Chondrocyte (in vitro differentiated cells): ENCODE results near the gene TMIE. TPM values are rescaled to one million over a fixed set of nuclear protein-coding genes. Genes with fewer than 3 reads are reported as not detected.

ENCODE experiments used
- DNase-seq: peaks from one replicate; pipeline ENCODE4 v3.0.0; 2021; ENCODE audit warnings: mixed read lengths, low spot score
- H3K27ac Mint-ChIP-seq: one replicate; pipeline ENCODE4 v1.8.0; 2021; ENCODE audit warnings: mild to moderate bottlenecking, moderate library complexity, mixed read lengths; ENCODE audit not compliant: unreplicated experiment
- H3K27me3 Mint-ChIP-seq: 2 replicates; pipeline ENCODE4 v1.8.0; 2021; ENCODE audit warnings: low read depth, mixed read lengths
- H3K36me3 Mint-ChIP-seq: 2 replicates; pipeline ENCODE4 v1.8.0; 2021; ENCODE audit warnings: low read depth, mixed read lengths
- H3K4me1 Mint-ChIP-seq: 2 replicates; pipeline ENCODE4 v1.8.0; 2021; ENCODE audit warnings: low read depth, mild to moderate bottlenecking, mixed read lengths
- H3K4me3 Mint-ChIP-seq: one replicate; pipeline ENCODE4 v1.8.0; 2021; ENCODE audit warnings: mild to moderate bottlenecking, moderate library complexity, mixed read lengths; ENCODE audit not compliant: unreplicated experiment
- H3K9me3 Mint-ChIP-seq: 2 replicates; pipeline ENCODE4 v1.8.0; 2021; ENCODE audit warnings: low read depth, mixed read lengths
- CTCF ChIP-seq: fragments of 200-600 bp; sonication (generic); IDR thresholded peaks from 2 replicates; pipeline ENCODE4 v1.5.0; 2021; ENCODE audit warnings: antibody characterized with exemption, mild to moderate bottlenecking, moderate library complexity
- total RNA-seq: library from RNA; stranded (reverse); gene quantifications from 3 replicates; pipeline ENCODE4 v1.2.1, GENCODE V29; 2021

TMIE gene
- total RNA-seq, 1 donor from 2014 or later, result 0.25 TPM

DNA sequence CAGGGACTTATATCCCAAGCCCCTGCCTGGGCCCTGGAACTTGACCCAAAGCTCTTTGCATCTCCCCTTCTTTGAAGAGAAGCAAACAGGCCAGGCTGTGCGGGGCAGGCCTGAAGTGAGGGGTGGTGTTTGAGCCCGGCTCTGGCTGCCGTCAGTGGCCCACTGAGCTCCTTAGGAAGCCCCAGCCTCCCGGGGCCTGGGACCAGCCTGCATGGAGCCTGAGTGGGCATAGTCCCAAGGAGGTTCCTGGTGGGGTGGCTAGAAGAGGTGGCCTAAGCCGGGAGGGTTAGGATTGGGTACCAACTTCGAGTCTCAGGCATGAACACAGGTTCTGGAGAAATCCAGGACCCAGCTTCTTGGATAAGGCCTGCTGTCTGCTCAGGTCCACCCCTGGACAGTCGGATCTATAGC, 6.4 kb downstream of the TMIE start:
- DNase-seq, result no peak
- Mint-ChIP-seq H3K4me3 (no peak overlapping the region), H3K4me1 (peaks cover 10% of the 10 kb centered on the region), H3K27me3 (peaks cover 2% of the 10 kb centered on the region), H3K36me3 (no peaks in the 10 kb centered on the region), H3K9me3 (no peaks in the 10 kb centered on the region), H3K27ac (no peak overlapping the region)
- no peak for TF ChIP-seq CTCF

- TF ChIP-seq CTCF, result no peak
- Mint-ChIP-seq H3K36me3 (no peaks in the 10 kb centered on the region), H3K27me3 (peaks cover 2% of the 10 kb centered on the region), H3K4me1 (peaks cover 10% of the 10 kb centered on the region), H3K4me3 (no peak overlapping the region), H3K9me3 (no peaks in the 10 kb centered on the region), H3K27ac (no peak overlapping the region)
- DNase-seq, result no peak
Observed at GRCh38 chr3:46708401-46709156, 7.4 kb downstream of the TMIE start.

GRCh38 chr3:46709157-46709654, 8.0 kb downstream of the TMIE start:
- peaks cover 10% of the 10 kb centered on the region for H3K4me1 Mint-ChIP-seq
- TF ChIP-seq CTCF, result no peak
- H3K4me3 Mint-ChIP-seq, result no peak overlapping the region
- no peaks in the 10 kb centered on the region for H3K36me3 Mint-ChIP-seq
- H3K27me3 Mint-ChIP-seq, result peaks cover 2% of the 10 kb centered on the region
- no peak for DNase-seq
- H3K9me3 Mint-ChIP-seq, result no peaks in the 10 kb centered on the region
- no peak overlapping the region for H3K27ac Mint-ChIP-seq

DNA sequence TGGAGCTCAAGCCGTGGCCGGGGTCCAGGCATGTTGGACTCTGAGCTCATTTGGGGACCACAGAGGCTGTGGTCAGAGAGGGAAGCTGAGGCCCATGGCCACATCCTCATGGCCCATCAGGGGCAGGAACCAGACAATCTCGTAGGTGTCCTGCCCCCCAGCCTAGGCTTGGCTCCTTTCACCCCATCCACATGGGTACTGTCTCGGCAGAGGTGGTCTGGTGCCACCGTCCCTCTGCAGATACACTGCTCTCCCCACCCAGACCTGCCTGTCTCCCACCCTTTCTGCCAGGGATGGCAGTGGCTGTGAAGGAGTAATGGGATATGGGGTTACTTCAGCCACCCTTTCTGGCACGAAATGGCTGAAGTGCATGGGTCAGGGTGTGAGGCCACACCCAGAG, 8.5 kb downstream of the TMIE start:
- peaks cover 2% of the 10 kb centered on the region for H3K27me3 Mint-ChIP-seq
- no peak for TF ChIP-seq CTCF
- peaks cover 10% of the 10 kb centered on the region for H3K4me1 Mint-ChIP-seq
- H3K9me3 Mint-ChIP-seq, result no peaks in the 10 kb centered on the region
- DNase-seq, result no peak
- no peak overlapping the region for H3K27ac Mint-ChIP-seq
- H3K36me3 Mint-ChIP-seq, result no peaks in the 10 kb centered on the region
- no peak overlapping the region for H3K4me3 Mint-ChIP-seq

DNA sequence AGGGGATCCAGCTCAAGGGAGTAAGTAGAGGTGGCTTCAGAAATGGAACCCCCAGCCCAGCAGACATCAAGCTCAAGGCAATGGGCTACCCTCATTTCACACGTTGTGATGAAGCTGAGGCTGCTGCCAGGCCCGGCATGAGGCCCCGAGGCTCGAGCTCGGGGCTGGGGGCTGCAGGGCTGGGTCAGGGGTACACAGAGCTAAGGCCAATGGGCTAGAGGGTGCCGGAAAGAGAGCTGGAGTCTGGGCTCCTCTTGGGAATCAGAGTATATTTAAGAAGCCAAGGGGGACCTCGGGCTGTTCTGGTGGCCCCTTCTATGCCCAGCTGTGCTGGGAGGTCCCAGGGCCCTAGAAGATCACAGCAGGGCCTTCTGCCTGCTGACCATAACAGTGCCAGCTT, 9.0 kb downstream of the TMIE start:
- no peak for DNase-seq
- Mint-ChIP-seq H3K9me3 (no peaks in the 10 kb centered on the region), H3K4me1 (peaks cover 10% of the 10 kb centered on the region)

More for the DNA sequence above, 9.0 kb downstream of the TMIE start:
- no peak for TF ChIP-seq CTCF
- peaks cover 2% of the 10 kb centered on the region for H3K27me3 Mint-ChIP-seq
- H3K27ac Mint-ChIP-seq, result no peak overlapping the region
- H3K36me3 Mint-ChIP-seq, result no peaks in the 10 kb centered on the region
- H3K4me3 Mint-ChIP-seq, result no peak overlapping the region
